ENCODE measurements around the gene PRM2. TPM values are rescaled to one million over a fixed set of nuclear protein-coding genes. Genes with fewer than 3 reads are reported as not detected.

The PRM2 gene
- total RNA-seq, 3 donors from 2014 or later = not detected

DNA sequence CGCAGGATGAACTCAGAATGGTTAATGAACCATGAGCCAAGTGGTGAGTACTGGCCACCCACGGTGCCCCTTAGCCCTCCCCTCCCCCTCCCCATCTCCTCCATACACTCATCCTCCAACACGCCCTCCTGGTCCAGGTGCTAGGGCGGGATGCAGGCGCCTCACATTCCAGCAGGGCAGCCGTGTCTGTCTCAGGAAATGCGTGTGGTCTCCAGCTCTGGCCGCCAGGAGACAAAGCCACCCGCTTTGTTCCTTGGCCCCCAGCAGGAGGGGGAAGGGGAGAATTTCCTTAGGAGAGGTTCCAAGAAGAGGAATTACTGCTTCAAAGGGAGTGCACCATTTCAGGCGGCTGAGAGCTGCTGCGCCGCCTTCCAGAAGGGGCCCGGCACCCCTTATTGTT lies 39.2 kb upstream of the PRM2 start:
- H3K27me3 ChIP-seq = no peaks in the 10 kb centered on the region
- H3K4me3 ChIP-seq = no peak overlapping the region
- H3K4me1 ChIP-seq = no peaks in the 10 kb centered on the region
- DNase-seq (ENCODE audit: low spot score in 2 of 2) = no peak
- H3K36me3 ChIP-seq = no peaks in the 10 kb centered on the region
- H3K27ac ChIP-seq = no peak overlapping the region
- no peaks in the 10 kb centered on the region for H3K9me3 ChIP-seq
- TF ChIP-seq, protein P1, sequence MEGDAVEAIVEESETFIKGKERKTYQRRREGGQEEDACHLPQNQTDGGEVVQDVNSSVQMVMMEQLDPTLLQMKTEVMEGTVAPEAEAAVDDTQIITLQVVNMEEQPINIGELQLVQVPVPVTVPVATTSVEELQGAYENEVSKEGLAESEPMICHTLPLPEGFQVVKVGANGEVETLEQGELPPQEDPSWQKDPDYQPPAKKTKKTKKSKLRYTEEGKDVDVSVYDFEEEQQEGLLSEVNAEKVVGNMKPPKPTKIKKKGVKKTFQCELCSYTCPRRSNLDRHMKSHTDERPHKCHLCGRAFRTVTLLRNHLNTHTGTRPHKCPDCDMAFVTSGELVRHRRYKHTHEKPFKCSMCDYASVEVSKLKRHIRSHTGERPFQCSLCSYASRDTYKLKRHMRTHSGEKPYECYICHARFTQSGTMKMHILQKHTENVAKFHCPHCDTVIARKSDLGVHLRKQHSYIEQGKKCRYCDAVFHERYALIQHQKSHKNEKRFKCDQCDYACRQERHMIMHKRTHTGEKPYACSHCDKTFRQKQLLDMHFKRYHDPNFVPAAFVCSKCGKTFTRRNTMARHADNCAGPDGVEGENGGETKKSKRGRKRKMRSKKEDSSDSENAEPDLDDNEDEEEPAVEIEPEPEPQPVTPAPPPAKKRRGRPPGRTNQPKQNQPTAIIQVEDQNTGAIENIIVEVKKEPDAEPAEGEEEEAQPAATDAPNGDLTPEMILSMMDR (IDR thresholded peaks at IDR 0.05) = no peak
- TF ChIP-seq POLR2A (IDR thresholded peaks at IDR 0.05) (no peak), POLR2AphosphoS5 (IDR thresholded peaks at IDR 0.05) (no peak)
- intact Hi-C loops (cut with DNase I; ENCODE audit: low total_unique reads) = no loop called here

DNA sequence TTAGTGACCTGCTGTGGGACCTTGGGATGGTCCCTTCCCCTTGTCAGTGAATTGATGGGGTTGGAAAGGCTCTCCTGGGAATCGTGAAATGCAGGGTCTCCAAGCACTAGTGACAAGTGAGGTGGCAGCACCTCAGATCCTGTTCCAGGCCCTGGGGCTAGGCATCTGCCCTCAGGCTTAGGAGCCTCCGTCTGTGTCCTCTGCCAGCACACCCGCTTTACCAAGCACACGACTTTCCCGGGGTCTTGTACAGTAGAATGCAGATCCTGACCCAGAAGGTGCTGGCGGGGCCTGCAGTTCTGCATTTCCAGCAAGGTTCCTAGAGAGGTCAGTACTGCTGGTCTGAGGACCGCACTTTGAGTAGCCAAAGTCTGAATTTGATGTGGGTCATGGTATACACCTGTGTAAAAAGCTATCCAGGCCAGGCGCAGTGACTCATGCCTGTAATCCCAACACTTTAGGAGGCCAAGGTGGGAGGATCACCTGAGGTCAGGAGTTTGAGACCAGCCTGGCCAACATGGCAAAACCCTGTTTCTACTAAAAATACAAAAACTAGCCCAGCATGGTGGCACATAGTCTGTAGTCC lies 38.1 kb upstream of the PRM2 start:
- Histone ChIP-seq H3K4me1 (no peaks in the 10 kb centered on the region), H3K27me3 (no peaks in the 10 kb centered on the region), H3K36me3 (no peaks in the 10 kb centered on the region), H3K9me3 (no peaks in the 10 kb centered on the region), H3K4me3 (no peak overlapping the region), H3K27ac (no peak overlapping the region)
- intact Hi-C loops (cut with DNase I; ENCODE audit: low total_unique reads) = no loop called here
- TF ChIP-seq, protein P1 (IDR thresholded peaks at IDR 0.05) = no peak
- TF ChIP-seq POLR2AphosphoS5 (IDR thresholded peaks at IDR 0.05) (no peak), POLR2A (IDR thresholded peaks at IDR 0.05) (no peak)
- DNase-seq (ENCODE audit: low spot score in 2 of 2) = no peak

DNA sequence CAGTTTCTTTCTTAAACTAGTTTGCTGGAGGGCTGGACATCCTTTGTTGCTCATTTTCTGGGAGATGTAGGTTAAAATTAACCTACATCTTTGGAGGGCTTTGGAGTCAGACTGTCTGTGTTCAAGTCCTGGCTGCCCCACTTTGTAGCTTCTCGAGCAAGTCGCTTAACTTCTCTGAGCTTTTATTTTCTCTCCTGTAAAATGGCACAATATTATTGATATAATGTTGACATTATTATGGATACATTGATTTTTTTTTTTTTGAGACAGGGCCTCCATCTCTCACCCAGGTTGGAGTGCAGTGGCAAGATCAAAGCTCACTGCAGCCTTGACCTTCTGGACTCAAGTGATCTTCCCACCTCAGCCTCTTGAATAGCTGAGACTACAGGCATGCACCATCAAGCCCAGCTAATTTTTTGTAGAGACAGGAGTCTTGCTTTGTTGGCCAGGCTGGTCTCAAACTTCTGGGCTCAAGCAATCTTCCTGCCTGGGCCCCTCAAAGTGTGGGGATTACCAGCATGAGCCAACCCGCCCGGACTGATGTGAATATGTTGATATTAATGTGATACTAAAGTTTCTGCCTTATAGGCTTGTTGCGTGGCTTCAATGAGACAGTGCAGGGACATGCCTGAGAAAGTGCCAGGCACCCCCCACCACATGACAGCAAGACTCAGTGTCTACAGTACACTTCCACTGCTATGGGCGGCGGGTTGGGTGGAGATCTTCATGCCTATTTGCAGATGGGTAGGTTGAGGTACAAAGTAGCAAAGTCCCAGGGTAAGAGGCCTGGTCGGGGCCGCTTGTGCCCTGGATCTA lies 37.4 kb upstream of the PRM2 start:
- no peak for DNase-seq (ENCODE audit: low spot score in 2 of 2)
- intact Hi-C loops (cut with DNase I; ENCODE audit: low total_unique reads) = no loop called here
- H3K27ac ChIP-seq = no peak overlapping the region
- no peak overlapping the region for H3K4me3 ChIP-seq
- H3K9me3 ChIP-seq = no peaks in the 10 kb centered on the region
- H3K4me1 ChIP-seq = no peaks in the 10 kb centered on the region
- TF ChIP-seq POLR2AphosphoS5 (IDR thresholded peaks at IDR 0.05) (no peak), POLR2A (IDR thresholded peaks at IDR 0.05) (no peak)
- TF ChIP-seq, protein P1 (IDR thresholded peaks at IDR 0.05) = no peak
- H3K27me3 ChIP-seq = no peaks in the 10 kb centered on the region
- no peaks in the 10 kb centered on the region for H3K36me3 ChIP-seq

DNA sequence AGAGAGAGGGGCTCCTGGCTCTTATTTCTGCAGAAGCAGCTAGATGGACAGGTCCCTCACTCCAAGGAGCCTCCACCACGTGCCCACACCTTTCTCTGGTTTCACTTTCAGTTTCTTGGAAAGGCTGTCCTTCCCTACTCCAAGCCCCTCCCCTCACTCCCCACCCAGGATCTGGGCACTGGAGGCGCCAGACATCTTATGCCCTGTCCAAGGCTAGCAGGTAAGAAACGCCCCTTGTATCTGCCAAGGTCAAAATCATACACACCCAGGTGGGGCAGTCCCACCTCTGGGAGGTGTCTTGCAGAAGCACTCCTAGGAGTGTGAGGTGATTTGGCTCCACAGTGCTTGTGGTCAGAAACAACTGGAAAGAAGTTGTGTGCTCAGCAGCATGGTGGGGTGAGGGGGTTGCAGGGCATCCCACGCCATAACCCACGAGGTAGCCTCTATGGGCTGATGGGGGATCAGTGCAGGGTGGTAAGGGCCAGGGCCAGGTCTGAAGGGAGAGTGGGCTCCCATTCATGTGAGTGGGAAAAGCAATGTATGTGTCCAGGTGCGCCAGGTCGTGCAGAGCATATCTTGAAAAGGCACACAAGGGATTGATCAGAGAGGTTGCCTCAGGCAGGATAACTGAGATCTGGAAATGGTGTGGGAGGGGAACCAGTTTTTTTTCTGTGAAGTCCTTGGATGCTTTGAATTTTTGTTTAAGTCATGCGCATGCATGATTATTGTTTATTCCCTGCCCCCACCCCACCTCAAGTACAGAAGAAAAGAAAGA lies 36.6 kb upstream of the PRM2 start:
- no peak for DNase-seq (ENCODE audit: low spot score in 2 of 2)
- peak overlapping the region in 1 of 2 donors; percentile 5 for H3K27ac ChIP-seq
- no peaks in the 10 kb centered on the region for H3K9me3 ChIP-seq
- H3K36me3 ChIP-seq = no peaks in the 10 kb centered on the region
- H3K27me3 ChIP-seq = no peaks in the 10 kb centered on the region
- intact Hi-C loops (cut with DNase I; ENCODE audit: low total_unique reads) = no loop called here
- no peak for TF ChIP-seq POLR2A (IDR thresholded peaks at IDR 0.05)
- TF ChIP-seq, protein P1 (IDR thresholded peaks at IDR 0.05) = no peak
- no peak for TF ChIP-seq POLR2AphosphoS5 (IDR thresholded peaks at IDR 0.05)
- no peaks in the 10 kb centered on the region for H3K4me1 ChIP-seq
- H3K4me3 ChIP-seq = peak overlapping the region in 2 of 3 donors; percentile 28 to 44

Data from breast epithelium (tissue), 4 donors.